Measurements from ENCODE around the gene SLAMF1.

DNA sequence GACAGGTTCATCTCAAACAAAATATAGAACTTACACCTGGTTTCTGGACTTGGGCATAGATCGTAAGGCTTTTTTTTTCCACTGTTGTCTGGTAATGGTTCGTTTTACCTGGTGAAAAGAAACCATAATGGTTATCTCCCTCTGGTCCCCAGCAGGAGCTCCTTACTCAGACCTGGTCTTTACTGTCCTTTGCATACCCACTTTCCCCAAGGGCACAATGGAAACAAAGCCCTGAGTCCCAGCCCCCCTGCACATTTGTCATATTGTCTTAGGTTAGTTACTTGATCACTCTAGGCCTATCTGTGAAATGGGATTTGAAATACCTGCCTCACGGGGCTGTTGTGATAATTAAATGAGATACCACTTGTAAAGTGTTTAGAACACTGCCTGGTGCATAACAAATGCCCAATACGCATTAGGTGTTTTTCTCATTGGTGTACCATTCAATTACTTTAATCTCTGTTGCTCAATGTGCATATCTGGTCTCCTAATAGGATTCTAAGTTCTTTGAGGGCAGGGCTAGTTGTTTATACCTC lies 27.0 kb downstream of the SLAMF1 start:
- TF ChIP-seq, protein P1, sequence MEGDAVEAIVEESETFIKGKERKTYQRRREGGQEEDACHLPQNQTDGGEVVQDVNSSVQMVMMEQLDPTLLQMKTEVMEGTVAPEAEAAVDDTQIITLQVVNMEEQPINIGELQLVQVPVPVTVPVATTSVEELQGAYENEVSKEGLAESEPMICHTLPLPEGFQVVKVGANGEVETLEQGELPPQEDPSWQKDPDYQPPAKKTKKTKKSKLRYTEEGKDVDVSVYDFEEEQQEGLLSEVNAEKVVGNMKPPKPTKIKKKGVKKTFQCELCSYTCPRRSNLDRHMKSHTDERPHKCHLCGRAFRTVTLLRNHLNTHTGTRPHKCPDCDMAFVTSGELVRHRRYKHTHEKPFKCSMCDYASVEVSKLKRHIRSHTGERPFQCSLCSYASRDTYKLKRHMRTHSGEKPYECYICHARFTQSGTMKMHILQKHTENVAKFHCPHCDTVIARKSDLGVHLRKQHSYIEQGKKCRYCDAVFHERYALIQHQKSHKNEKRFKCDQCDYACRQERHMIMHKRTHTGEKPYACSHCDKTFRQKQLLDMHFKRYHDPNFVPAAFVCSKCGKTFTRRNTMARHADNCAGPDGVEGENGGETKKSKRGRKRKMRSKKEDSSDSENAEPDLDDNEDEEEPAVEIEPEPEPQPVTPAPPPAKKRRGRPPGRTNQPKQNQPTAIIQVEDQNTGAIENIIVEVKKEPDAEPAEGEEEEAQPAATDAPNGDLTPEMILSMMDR (IDR thresholded peaks at IDR 0.05; ENCODE audit: low read length): no peak
- TF ChIP-seq EZH2phosphoT487 (IDR thresholded peaks at IDR 0.05; ENCODE audit: low read length) (no peak), EZH2 (optimal IDR thresholded peaks at IDR 0.05; ENCODE audit: low read depth, low read length) (no peak)

All from MM.1S (cell line).